CD8-positive, alpha-beta memory T cell (primary cell): ENCODE results near the gene APBA2. TPM values are rescaled to one million over a fixed set of nuclear protein-coding genes. Genes with fewer than 3 reads are reported as not detected.
A peak's percentile ranks its signal among the peaks of the same experiment; 100 is the strongest.

ENCODE experiments used
- CTCF ChIA-PET: fragments of 350-600 bp; sonication (Branson Sonifier 250); formaldehyde crosslinking; loops from one replicate; lab custom pipeline; 2021; ENCODE audit warnings: antibody characterized with exemption; lab: Charles Lee
- POLR2A ChIA-PET: fragments of 350-600 bp; sonication (Branson Sonifier 250); formaldehyde crosslinking; loops from one replicate; lab custom pipeline; 2021; ENCODE audit warnings: antibody characterized with exemption; lab: Charles Lee
- DNase-seq, 5 donors: peaks; one replicate each; pipeline versions ENCODE4 v3.0.0 to v3.0.0-alpha.2; 2020 to 2022; ENCODE audit warnings: mixed read lengths in 1 of 5
- H3K27ac ChIP-seq: one replicate; pipeline ENCODE4 v1.7.0; 2013; ENCODE audit warnings: low read depth, mild to moderate bottlenecking, low read length, moderate library complexity
- H3K27me3 ChIP-seq: 2 replicates; pipeline ENCODE4 v1.7.0; 2013; ENCODE audit warnings: low read length, mild to moderate bottlenecking; ENCODE audit not compliant: insufficient read depth, poor library complexity, severe bottlenecking
- H3K36me3 ChIP-seq: 2 replicates; pipeline ENCODE4 v1.7.0; 2013; ENCODE audit warnings: mild to moderate bottlenecking, low read length, moderate library complexity; ENCODE audit not compliant: insufficient read depth
- H3K4me1 ChIP-seq: 2 replicates; pipeline ENCODE4 v1.7.0; 2013; ENCODE audit warnings: mild to moderate bottlenecking, low read length, moderate library complexity; ENCODE audit not compliant: insufficient read depth
- H3K4me3 ChIP-seq: 2 replicates; pipeline ENCODE4 v1.7.0; 2013; ENCODE audit warnings: mild to moderate bottlenecking, low read length
- H3K9me3 ChIP-seq: 2 replicates; pipeline ENCODE4 v1.7.0; 2013; ENCODE audit warnings: mild to moderate bottlenecking, low read length
- H3K27ac Mint-ChIP-seq, 8 donors: one replicate each; pipeline ENCODE4 v1.8.0; 2020 to 2021; ENCODE audit warnings: mixed read lengths in 8 of 8, mild to moderate bottlenecking in 6 of 8, inconsistent platforms in 3 of 8, moderate library complexity in 3 of 8
- H3K27me3 Mint-ChIP-seq, 2 donors: one replicate each; pipeline ENCODE4 v1.8.0; 2020 to 2021; ENCODE audit warnings: mixed read lengths in 2 of 2, mild to moderate bottlenecking in 1 of 2, moderate library complexity in 1 of 2
- H3K36me3 Mint-ChIP-seq, 3 donors: one replicate each; pipeline ENCODE4 v1.8.0; 2020 to 2021; ENCODE audit warnings: mixed read lengths in 3 of 3, inconsistent platforms in 1 of 3, mild to moderate bottlenecking in 1 of 3
- H3K4me1 Mint-ChIP-seq, 3 donors: one replicate each; pipeline ENCODE4 v1.8.0; 2020 to 2021; ENCODE audit warnings: mixed read lengths in 3 of 3, inconsistent platforms in 1 of 3, mild to moderate bottlenecking in 1 of 3
- H3K4me3 Mint-ChIP-seq, 7 donors: one replicate each; pipeline ENCODE4 v1.8.0; 2020 to 2021; ENCODE audit warnings: mixed read lengths in 7 of 7, mild to moderate bottlenecking in 6 of 7, moderate library complexity in 4 of 7, inconsistent platforms in 2 of 7
- H3K9me3 Mint-ChIP-seq, 5 donors: one replicate each; pipeline ENCODE4 v1.8.0; 2020 to 2022; ENCODE audit warnings: mixed read lengths in 5 of 5, mild to moderate bottlenecking in 3 of 5, moderate library complexity in 2 of 5, inconsistent platforms in 1 of 5
- polyA plus RNA-seq: library from polyadenylated mRNA; unstranded; fragments of 300-500 nt; fragmentation: Illumina TruSeq; gene quantifications from one replicate; pipeline ENCODE4 v1.2.3, GENCODE V29; 2021
- total RNA-seq, 2 experiments: library from RNA; stranded (reverse); gene quantifications; one replicate each; pipeline ENCODE4 v1.2.3, GENCODE V29; 2021

Gene APBA2
- total and polyA plus RNA-seq, 3 experiments from 2014 or later = 15.7 to 38.8 (median 18.0) TPM

DNA sequence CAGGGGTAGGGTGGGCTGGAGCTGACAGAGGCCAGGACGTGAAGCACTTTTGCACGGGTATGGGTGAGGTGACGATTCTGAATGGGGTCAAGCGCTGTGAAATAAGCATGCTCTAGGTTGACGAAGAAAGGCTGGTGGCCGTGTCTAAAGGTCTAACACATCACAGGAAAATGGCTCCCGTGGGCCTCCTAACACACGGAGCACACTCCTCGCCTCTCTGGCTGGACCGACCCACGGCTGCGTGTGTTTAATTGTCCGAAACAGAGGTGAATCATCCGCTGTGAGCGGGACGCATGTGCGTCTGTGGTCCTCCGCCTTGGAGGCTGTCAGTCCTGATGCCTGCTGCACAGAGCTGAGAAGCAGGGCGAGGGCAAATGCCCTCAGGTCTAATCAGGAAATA is 253.3 kb downstream of the APBA2 start:
- H3K36me3 Mint-ChIP-seq = peaks cover 0 to 1% (median 0%) of the 10 kb centered on the region in 3 donors
- peaks cover 10 to 12% (median 11%) of the 10 kb centered on the region in 3 donors for H3K4me1 Mint-ChIP-seq
- Histone ChIP-seq H3K27ac (no peak overlapping the region), H3K4me3 (no peak overlapping the region), H3K36me3 (no peaks in the 10 kb centered on the region), H3K27me3 (peaks cover 6% of the 10 kb centered on the region), H3K9me3 (no peaks in the 10 kb centered on the region), H3K4me1 (no peaks in the 10 kb centered on the region)
- CTCF ChIA-PET = interaction anchor here (1.5 to 1.8 kb wide), 3 partner anchors 10 to 936 kb away, joined by 3 to 5 read pairs (median 4); no protein-coding TSS in a partner anchor
- peaks cover 26 to 62% of the 10 kb centered on the region in 2 donors for H3K27me3 Mint-ChIP-seq
- peak overlapping the region in 1 of 7 donors; percentile 62 for H3K4me3 Mint-ChIP-seq
- no peaks in the 10 kb centered on the region for H3K9me3 Mint-ChIP-seq
- no peak for DNase-seq
- POLR2A ChIA-PET = no interaction called here
- H3K27ac Mint-ChIP-seq = no peak overlapping the region

DNA sequence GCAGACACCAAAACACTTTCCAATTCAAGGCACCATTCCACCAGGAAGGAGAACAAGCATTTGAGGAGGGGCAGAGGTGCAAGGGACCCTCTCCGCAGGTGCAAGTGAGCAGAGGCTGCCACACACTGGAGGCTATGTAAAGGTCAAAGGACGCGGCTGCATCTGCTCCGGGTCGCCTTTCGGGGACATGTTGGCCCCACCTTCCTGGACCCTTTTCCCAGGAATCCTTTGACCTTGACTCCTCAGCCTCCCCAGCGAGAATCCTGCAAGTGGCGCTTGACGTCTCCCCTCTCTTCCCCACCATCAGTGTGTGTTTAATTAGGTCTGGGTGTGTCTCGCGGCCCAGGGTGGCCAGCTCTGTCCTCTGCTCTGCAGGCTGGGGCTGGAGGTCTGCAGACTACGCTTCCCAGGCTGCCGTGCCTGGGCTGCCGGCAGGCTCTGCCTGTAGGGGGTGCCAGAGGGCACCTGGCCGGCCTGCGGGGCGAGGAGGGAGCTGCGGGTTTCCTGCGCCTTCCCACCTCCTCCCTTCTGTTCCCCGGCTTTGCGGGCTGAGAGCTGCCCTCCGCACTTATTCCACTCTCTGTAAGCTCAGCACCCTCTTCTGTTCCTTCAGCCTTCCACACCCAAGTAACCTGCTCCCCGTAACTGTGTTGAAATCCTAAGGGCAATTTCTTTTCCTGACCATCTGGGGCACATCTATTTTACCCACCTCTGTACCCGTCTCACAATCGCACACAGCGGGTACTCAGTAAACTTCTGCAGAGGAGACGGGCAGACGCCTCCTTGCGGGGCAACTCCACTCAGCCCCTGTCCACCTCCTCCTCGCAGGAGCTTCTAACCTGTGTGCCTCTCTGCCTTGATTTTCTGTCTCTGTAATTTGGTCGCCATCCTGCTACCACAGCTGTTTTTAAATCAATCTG is 254.0 kb downstream of the APBA2 start:
- Mint-ChIP-seq H3K9me3 (no peaks in the 10 kb centered on the region), H3K4me3 (peak overlapping the region in 3 of 7 donors; percentile 12 to 62 (median 35)), H3K27ac (no peak overlapping the region), H3K36me3 (peaks cover 0 to 1% (median 0%) of the 10 kb centered on the region in 3 donors), H3K4me1 (peaks cover 10 to 12% (median 11%) of the 10 kb centered on the region in 3 donors), H3K27me3 (peaks cover 25 to 64% of the 10 kb centered on the region in 2 donors)
- Histone ChIP-seq H3K4me3 (no peak overlapping the region), H3K4me1 (no peaks in the 10 kb centered on the region), H3K27ac (no peak overlapping the region), H3K27me3 (peaks cover 6% of the 10 kb centered on the region), H3K36me3 (no peaks in the 10 kb centered on the region), H3K9me3 (no peaks in the 10 kb centered on the region)
- peak; percentile 12 to 62 (median 33) for DNase-seq
- ChIA-PET POLR2A (no interaction called here), CTCF (interaction anchor here (0.7 to 1.8 kb wide), 8 partner anchors 9 to 935 kb away, joined by 3 to 5 read pairs (median 3); no protein-coding TSS in a partner anchor)

GRCh38 chr15:29140475-29141307 is 254.9 kb downstream of the APBA2 start:
- Mint-ChIP-seq H3K9me3 (no peaks in the 10 kb centered on the region), H3K36me3 (peaks cover 0 to 1% (median 0%) of the 10 kb centered on the region in 3 donors), H3K27ac (no peak overlapping the region), H3K4me1 (peaks cover 10 to 12% (median 11%) of the 10 kb centered on the region in 3 donors), H3K4me3 (no peak overlapping the region), H3K27me3 (peaks cover 25 to 62% of the 10 kb centered on the region in 2 donors)
- peaks cover 6% of the 10 kb centered on the region for H3K27me3 ChIP-seq
- no peaks in the 10 kb centered on the region for H3K4me1 ChIP-seq
- H3K27ac ChIP-seq = no peak overlapping the region
- POLR2A ChIA-PET = no interaction called here
- no peaks in the 10 kb centered on the region for H3K9me3 ChIP-seq
- CTCF ChIA-PET = interaction anchor here (0.7 to 1.8 kb wide), 8 partner anchors 8 to 934 kb away, joined by 3 to 5 read pairs (median 3); no protein-coding TSS in a partner anchor
- no peaks in the 10 kb centered on the region for H3K36me3 ChIP-seq
- H3K4me3 ChIP-seq = no peak overlapping the region
- no peak for DNase-seq

GRCh38 chr15:29141308-29142128 is 255.7 kb downstream of the APBA2 start:
- no peak overlapping the region for H3K27ac ChIP-seq
- no peaks in the 10 kb centered on the region for H3K9me3 ChIP-seq
- Mint-ChIP-seq H3K4me1 (peaks cover 10 to 12% (median 11%) of the 10 kb centered on the region in 3 donors), H3K27me3 (peaks cover 25 to 65% of the 10 kb centered on the region in 2 donors), H3K9me3 (no peaks in the 10 kb centered on the region), H3K27ac (no peak overlapping the region), H3K36me3 (peaks cover 0 to 1% (median 0%) of the 10 kb centered on the region in 3 donors), H3K4me3 (no peak overlapping the region)
- H3K4me1 ChIP-seq = no peaks in the 10 kb centered on the region
- DNase-seq = no peak
- no peak overlapping the region for H3K4me3 ChIP-seq
- CTCF ChIA-PET = no interaction called here
- POLR2A ChIA-PET = no interaction called here
- peaks cover 6% of the 10 kb centered on the region for H3K27me3 ChIP-seq
- H3K36me3 ChIP-seq = no peaks in the 10 kb centered on the region

- peaks cover 25 to 63% of the 10 kb centered on the region in 2 donors for H3K27me3 Mint-ChIP-seq
- CTCF ChIA-PET = no interaction called here
- H3K27ac Mint-ChIP-seq = no peak overlapping the region
- Histone ChIP-seq H3K27me3 (peaks cover 6% of the 10 kb centered on the region), H3K4me1 (no peaks in the 10 kb centered on the region), H3K36me3 (no peaks in the 10 kb centered on the region), H3K4me3 (no peak overlapping the region), H3K27ac (no peak overlapping the region), H3K9me3 (no peaks in the 10 kb centered on the region)
- no peak for DNase-seq
- H3K4me1 Mint-ChIP-seq = peaks cover 10 to 12% (median 11%) of the 10 kb centered on the region in 3 donors
- no peaks in the 10 kb centered on the region for H3K9me3 Mint-ChIP-seq
- H3K4me3 Mint-ChIP-seq = no peak overlapping the region
- H3K36me3 Mint-ChIP-seq = peaks cover 0 to 1% (median 0%) of the 10 kb centered on the region in 3 donors
- POLR2A ChIA-PET = no interaction called here
Measured at GRCh38 chr15:29142129-29142747, 256.5 kb downstream of the APBA2 start.

GRCh38 chr15:29143293-29143692 is 257.5 kb downstream of the APBA2 start:
- no peak overlapping the region for H3K4me3 ChIP-seq
- peaks cover 6% of the 10 kb centered on the region for H3K27me3 ChIP-seq
- no peak for DNase-seq
- peaks cover 25 to 61% of the 10 kb centered on the region in 2 donors for H3K27me3 Mint-ChIP-seq
- no peak overlapping the region for H3K27ac ChIP-seq
- peaks cover 0 to 1% (median 0%) of the 10 kb centered on the region in 3 donors for H3K36me3 Mint-ChIP-seq
- H3K27ac Mint-ChIP-seq = no peak overlapping the region
- H3K4me1 ChIP-seq = no peaks in the 10 kb centered on the region
- H3K9me3 ChIP-seq = no peaks in the 10 kb centered on the region
- H3K9me3 Mint-ChIP-seq = no peaks in the 10 kb centered on the region
- H3K36me3 ChIP-seq = no peaks in the 10 kb centered on the region
- peaks cover 10 to 12% (median 11%) of the 10 kb centered on the region in 3 donors for H3K4me1 Mint-ChIP-seq
- POLR2A ChIA-PET = no interaction called here
- CTCF ChIA-PET = no interaction called here
- no peak overlapping the region for H3K4me3 Mint-ChIP-seq
